Loucy (cell line): ENCODE results near the gene SOAT2.

Source experiments
- EZH2phosphoT487 ChIP-seq: fragments of 200-600 bp; IDR thresholded peaks from 2 replicates; pipeline ENCODE4 v1.6.1; 2018; ENCODE audit warnings: antibody characterized with exemption, mild to moderate bottlenecking, moderate library complexity, borderline replicate concordance
- TF ChIP-seq, protein P1 (sequence below): fragments of 200-600 bp; sonication (generic); conservative IDR thresholded peaks from 2 replicates; pipeline ENCODE4 v1.5.1; 2014; ENCODE audit warnings: mild to moderate bottlenecking, antibody characterized with exemption, low read length

DNA sequence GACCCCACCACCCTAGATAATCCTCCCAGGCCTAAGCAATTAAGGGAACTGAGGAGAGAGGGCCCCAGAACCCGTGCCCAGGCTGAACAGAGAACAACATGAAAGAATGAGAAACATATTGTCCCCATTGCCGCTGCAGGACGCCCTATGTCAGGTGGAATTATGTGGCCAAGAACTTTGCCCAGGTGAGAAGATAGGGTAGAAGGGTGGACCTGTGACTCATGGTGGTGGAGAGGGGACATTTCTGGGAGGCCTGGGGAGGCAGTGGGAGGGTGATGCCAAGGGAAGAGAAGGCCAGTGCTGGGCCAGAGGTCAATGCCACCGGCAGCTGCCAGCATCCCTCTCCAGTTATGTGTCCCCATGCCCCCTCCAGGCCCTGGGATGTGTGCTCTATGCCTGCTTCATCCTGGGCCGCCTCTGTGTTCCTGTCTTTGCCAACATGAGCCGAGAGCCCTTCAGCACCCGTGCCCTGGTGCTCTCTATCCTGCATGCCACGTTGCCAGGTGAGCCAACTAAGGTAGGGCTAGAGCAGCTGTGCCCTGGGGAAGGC is 15.5 kb downstream of the SOAT2 start:
- TF ChIP-seq, protein P1, sequence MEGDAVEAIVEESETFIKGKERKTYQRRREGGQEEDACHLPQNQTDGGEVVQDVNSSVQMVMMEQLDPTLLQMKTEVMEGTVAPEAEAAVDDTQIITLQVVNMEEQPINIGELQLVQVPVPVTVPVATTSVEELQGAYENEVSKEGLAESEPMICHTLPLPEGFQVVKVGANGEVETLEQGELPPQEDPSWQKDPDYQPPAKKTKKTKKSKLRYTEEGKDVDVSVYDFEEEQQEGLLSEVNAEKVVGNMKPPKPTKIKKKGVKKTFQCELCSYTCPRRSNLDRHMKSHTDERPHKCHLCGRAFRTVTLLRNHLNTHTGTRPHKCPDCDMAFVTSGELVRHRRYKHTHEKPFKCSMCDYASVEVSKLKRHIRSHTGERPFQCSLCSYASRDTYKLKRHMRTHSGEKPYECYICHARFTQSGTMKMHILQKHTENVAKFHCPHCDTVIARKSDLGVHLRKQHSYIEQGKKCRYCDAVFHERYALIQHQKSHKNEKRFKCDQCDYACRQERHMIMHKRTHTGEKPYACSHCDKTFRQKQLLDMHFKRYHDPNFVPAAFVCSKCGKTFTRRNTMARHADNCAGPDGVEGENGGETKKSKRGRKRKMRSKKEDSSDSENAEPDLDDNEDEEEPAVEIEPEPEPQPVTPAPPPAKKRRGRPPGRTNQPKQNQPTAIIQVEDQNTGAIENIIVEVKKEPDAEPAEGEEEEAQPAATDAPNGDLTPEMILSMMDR, result no peak
- no peak for TF ChIP-seq EZH2phosphoT487
